B cell (primary cell): ENCODE data around the gene CFAP157. TPM values are rescaled to one million over a fixed set of nuclear protein-coding genes. Genes with fewer than 3 reads are reported as not detected.

Source experiments
- ATAC-seq: fragments of 200-7000 bp; cut with Tn5 transposase; one replicate; pipeline ENCODE4 v1.10.0; 2021; ENCODE audit warnings: low read depth, mild to moderate bottlenecking, moderate number of reproducible peaks, moderate library complexity
- CTCF ChIA-PET: fragments of 350-600 bp; sonication (Branson Sonifier 250); formaldehyde crosslinking; loops from one replicate; lab custom pipeline; 2021; ENCODE audit warnings: antibody characterized with exemption, inconsistent platforms; lab: Charles Lee
- POLR2A ChIA-PET: fragments of 350-600 bp; sonication (Branson Sonifier 250); formaldehyde crosslinking; loops from one replicate; lab custom pipeline; 2021; ENCODE audit warnings: antibody characterized with exemption; lab: Charles Lee
- DNase-seq: peaks from one replicate; pipeline ENCODE4 v3.0.0; 2013
- H2AFZ ChIP-seq: 2 replicates; pipeline ENCODE4 v1.6.1; 2012; ENCODE audit warnings: mild to moderate bottlenecking, low read depth, low read length; ENCODE audit not compliant: insufficient read depth, poor library complexity, severe bottlenecking
- H3K27ac ChIP-seq, 2 donors: 1 replicate in 1 of 2; 2 replicates in 1 of 2; pipeline ENCODE4 v1.5.1; 2012 to 2013; ENCODE audit warnings: low read length in 2 of 2, mild to moderate bottlenecking in 2 of 2, moderate library complexity in 1 of 2
- H3K27me3 ChIP-seq, 4 experiments: fragments of 200-600 bp in 1 of 4; sonication (generic) in 1 of 4; replicated peaks in 1 of 4; 1 replicate in 2 of 4; 2 replicates in 2 of 4; pipeline versions ENCODE4 v1.6.1 to v1.7.0; 2013 to 2016; ENCODE audit warnings: low read length in 3 of 4, mild to moderate bottlenecking in 2 of 4, mixed read lengths in 1 of 4, moderate library complexity in 1 of 4; ENCODE audit not compliant: insufficient read depth in 4 of 4, control insufficient read depth in 3 of 4; ENCODE audit errors: control extremely low read depth in 1 of 4
- H3K36me3 ChIP-seq, 2 experiments: replicated peaks in 1 of 2; 1 replicate in 1 of 2; 2 replicates in 1 of 2; pipeline versions ENCODE4 v1.6.1 to v1.7.1; 2013; ENCODE audit warnings: low read length in 1 of 2; ENCODE audit not compliant: insufficient read depth in 2 of 2, control insufficient read depth in 1 of 2; ENCODE audit errors: control extremely low read depth in 1 of 2, extremely low read depth in 1 of 2
- H3K4me1 ChIP-seq, 2 donors: fragments of 200-600 bp in 1 of 2; sonication (generic) in 1 of 2; 1 replicate in 1 of 2; 2 replicates in 1 of 2; pipeline versions ENCODE4 v1.5.1 to v1.6.1; 2013 to 2017; ENCODE audit warnings: low read length in 2 of 2; ENCODE audit not compliant: control insufficient read depth in 2 of 2, insufficient read depth in 2 of 2
- H3K4me2 ChIP-seq: replicated peaks from 2 replicates; pipeline ENCODE3; 2012; ENCODE audit warnings: mild to moderate bottlenecking, low read depth, low read length; ENCODE audit not compliant: poor library complexity, severe bottlenecking
- H3K4me3 ChIP-seq, 5 experiments: fragments of 200-600 bp in 1 of 5; sonication (generic) in 1 of 5; 1 replicate in 3 of 5; 2 replicates in 2 of 5; pipeline versions ENCODE4 v1.5.1 to v1.7.0; 2011 to 2016; ENCODE audit warnings: low read length in 4 of 5, mild to moderate bottlenecking in 4 of 5, low read depth in 2 of 5, control low read depth in 1 of 5, moderate library complexity in 1 of 5; ENCODE audit not compliant: insufficient read depth in 1 of 5; ENCODE audit errors: control extremely low read depth in 1 of 5, extremely low read depth in 1 of 5
- H3K79me2 ChIP-seq: fragments of 200-600 bp; sonication (generic); one replicate; pipeline ENCODE4 v1.6.0; 2016; ENCODE audit warnings: low read length; ENCODE audit not compliant: control insufficient read depth, insufficient read depth
- H3K9ac ChIP-seq: fragments of 200-600 bp; sonication (generic); 2 replicates; pipeline ENCODE4 v1.6.1; 2017; ENCODE audit warnings: mild to moderate bottlenecking, low read length, moderate library complexity
- H3K9me3 ChIP-seq, 3 donors: one replicate each; pipeline versions ENCODE4 v1.6.1 to v1.7.1; 2013; ENCODE audit warnings: low read length in 2 of 3; ENCODE audit not compliant: control insufficient read depth in 2 of 3, insufficient read depth in 1 of 3; ENCODE audit errors: control extremely low read depth in 1 of 3
- H4K20me1 ChIP-seq: 2 replicates; pipeline ENCODE4 v1.6.0; 2012; ENCODE audit warnings: mild to moderate bottlenecking, low read length; ENCODE audit not compliant: insufficient read depth, control insufficient read depth, poor library complexity, severe bottlenecking
- H3K27ac Mint-ChIP-seq: one replicate; pipeline ENCODE4 v1.8.0; 2021; ENCODE audit warnings: mixed read lengths
- H3K27me3 Mint-ChIP-seq: one replicate; pipeline ENCODE4 v1.8.0; 2021; ENCODE audit warnings: mixed read lengths
- H3K4me1 Mint-ChIP-seq: one replicate; pipeline ENCODE4 v1.8.0; 2021; ENCODE audit warnings: mixed read lengths
- H3K4me3 Mint-ChIP-seq: one replicate; pipeline ENCODE4 v1.8.0; 2021; ENCODE audit warnings: mixed read lengths
- H3K9me3 Mint-ChIP-seq: one replicate; pipeline ENCODE4 v1.8.0; 2022; ENCODE audit warnings: mixed read lengths; ENCODE audit not compliant: insufficient read depth
- EZH2 ChIP-seq: IDR thresholded peaks from 2 replicates; pipeline ENCODE4 v1.6.1; 2012; ENCODE audit warnings: borderline replicate concordance, low read depth, mild to moderate bottlenecking, moderate library complexity, low read length; ENCODE audit not compliant: insufficient read depth, poor library complexity, severe bottlenecking
- WGBS: methylation state at CpG from one replicate; pipeline ENCODE4 v1.1.5; 2013; ENCODE audit warnings: missing lambda C conversion rate; ENCODE audit not compliant: insufficient coverage; 5-methylcytosine and 5-hydroxymethylcytosine counted together
- intact Hi-C: fragments of 100-400 bp; cut with micrococcal nuclease; formaldehyde crosslinking; loops from one replicate; pipeline ENCODE4 v1.10.0; 2022
- polyA plus RNA-seq: library from polyadenylated mRNA; depleted of rRNA; stranded (reverse); fragments of >200 nt; gene quantifications from 2 replicates; pipeline ENCODE4 v1.2.3, GENCODE V29; 2012
- total RNA-seq, 2 donors: library from RNA; stranded (reverse); fragments of 120-200 nt in 1 of 2; gene quantifications; 1 replicate in 1 of 2; 2 replicates in 1 of 2; pipeline versions ENCODE4 v1.2.3 to v1.2.4, GENCODE V29; 2013 to 2022
- TF ChIP-seq, protein P1 (sequence below): fragments of 200-600 bp; IDR thresholded peaks from one replicate; pipeline ENCODE4 v1.8.0; 2022; ENCODE audit warnings: antibody characterized with exemption, mild to moderate bottlenecking

CFAP157 gene
- total and polyA plus RNA-seq, 2 donors (not counting 1 experiment from before 2014, with no cell fraction given) = 0.03 TPM; not detected in 1

DNA sequence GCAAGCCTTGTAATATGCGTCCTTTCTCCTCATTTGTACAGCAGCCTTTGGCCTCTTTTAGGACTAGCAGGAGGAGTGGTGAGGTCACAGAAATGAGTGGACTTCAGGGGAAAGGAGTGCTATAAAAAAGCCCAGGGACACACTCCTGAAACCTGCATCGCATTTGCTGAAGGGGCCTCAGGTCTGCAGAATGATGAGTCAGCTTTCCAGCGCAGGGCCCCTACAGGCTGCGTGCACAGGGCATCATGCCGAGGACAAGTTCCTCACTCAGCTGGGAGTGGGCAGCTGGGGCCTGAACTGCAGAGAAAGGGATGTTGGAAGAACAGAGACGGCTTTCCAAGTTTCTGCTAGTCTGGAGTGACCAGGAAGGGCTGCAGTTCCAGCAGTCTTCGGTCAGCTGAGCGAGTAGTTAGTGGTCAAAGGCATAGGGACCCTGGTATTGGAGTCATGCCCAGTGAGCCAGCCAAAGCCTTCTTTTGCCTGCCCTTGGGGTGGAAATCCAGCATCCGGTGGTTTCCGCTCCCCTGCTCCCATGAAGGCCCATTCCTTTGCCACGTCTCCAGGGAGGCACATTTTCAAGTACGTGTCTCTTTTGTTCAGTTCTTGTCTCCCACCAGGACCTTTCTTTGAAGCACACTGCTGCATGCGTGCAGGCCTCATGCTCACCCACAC, 17.3 kb upstream of the CFAP157 start:
- no peak overlapping the region for H3K27ac Mint-ChIP-seq
- H3K4me3 ChIP-seq = no peak overlapping the region
- H3K79me2 ChIP-seq = no peaks in the 10 kb centered on the region
- no peaks in the 10 kb centered on the region for H3K4me1 ChIP-seq
- no peak overlapping the region for H3K4me3 Mint-ChIP-seq
- no peaks in the 10 kb centered on the region for H3K36me3 ChIP-seq
- no peak for ATAC-seq
- intact Hi-C loops = no loop called here
- H4K20me1 ChIP-seq = no peaks in the 10 kb centered on the region
- no peaks in the 10 kb centered on the region for H3K4me1 Mint-ChIP-seq
- no peak overlapping the region for H3K27ac ChIP-seq
- no peak overlapping the region for H3K4me2 ChIP-seq
- 90% methylated on average over 13 of the region's 13 CpGs for WGBS
- ChIA-PET CTCF (interaction anchor here (0.9 kb wide), 1 partner anchor 105 kb away, joined by 3 read pairs; no protein-coding TSS in a partner anchor), POLR2A (no interaction called here)
- no peaks in the 10 kb centered on the region for H3K27me3 Mint-ChIP-seq
- no peaks in the 10 kb centered on the region for H3K27me3 ChIP-seq
- no peaks in the 10 kb centered on the region for H3K9me3 ChIP-seq
- no peak overlapping the region for H2AFZ ChIP-seq
- no peak for DNase-seq
- H3K9ac ChIP-seq = no peak overlapping the region
- no peak for TF ChIP-seq EZH2
- TF ChIP-seq, protein P1, sequence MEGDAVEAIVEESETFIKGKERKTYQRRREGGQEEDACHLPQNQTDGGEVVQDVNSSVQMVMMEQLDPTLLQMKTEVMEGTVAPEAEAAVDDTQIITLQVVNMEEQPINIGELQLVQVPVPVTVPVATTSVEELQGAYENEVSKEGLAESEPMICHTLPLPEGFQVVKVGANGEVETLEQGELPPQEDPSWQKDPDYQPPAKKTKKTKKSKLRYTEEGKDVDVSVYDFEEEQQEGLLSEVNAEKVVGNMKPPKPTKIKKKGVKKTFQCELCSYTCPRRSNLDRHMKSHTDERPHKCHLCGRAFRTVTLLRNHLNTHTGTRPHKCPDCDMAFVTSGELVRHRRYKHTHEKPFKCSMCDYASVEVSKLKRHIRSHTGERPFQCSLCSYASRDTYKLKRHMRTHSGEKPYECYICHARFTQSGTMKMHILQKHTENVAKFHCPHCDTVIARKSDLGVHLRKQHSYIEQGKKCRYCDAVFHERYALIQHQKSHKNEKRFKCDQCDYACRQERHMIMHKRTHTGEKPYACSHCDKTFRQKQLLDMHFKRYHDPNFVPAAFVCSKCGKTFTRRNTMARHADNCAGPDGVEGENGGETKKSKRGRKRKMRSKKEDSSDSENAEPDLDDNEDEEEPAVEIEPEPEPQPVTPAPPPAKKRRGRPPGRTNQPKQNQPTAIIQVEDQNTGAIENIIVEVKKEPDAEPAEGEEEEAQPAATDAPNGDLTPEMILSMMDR = no peak
- no peaks in the 10 kb centered on the region for H3K9me3 Mint-ChIP-seq

DNA sequence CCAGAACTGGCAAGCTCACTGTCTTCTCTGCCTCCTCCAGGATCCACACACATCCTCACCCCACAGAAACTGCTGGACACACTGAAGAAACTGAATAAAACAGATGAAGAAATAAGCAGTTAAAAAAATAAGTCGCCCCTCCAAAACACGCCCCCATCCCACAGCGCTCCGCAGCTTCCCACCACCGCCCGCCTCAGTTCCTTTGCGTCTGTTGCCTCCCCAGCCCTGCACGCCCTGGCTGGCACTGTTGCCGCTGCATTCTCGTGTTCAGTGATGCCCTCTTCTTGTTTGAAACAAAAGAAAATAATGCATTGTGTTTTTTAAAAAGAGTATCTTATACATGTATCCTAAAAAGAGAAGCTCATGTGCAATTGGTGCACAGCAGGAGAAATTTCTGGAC, 16.1 kb upstream of the CFAP157 start:
- POLR2A ChIA-PET = interaction anchor here (0.6 kb wide), 1 partner anchor 179 kb away, joined by 5 read pairs; no protein-coding TSS in a partner anchor
- H3K9ac ChIP-seq = no peak overlapping the region

More for the DNA sequence above, 16.1 kb upstream of the CFAP157 start:
- Histone ChIP-seq H2AFZ (no peak overlapping the region), H3K27ac (no peak overlapping the region), H3K4me2 (no peak overlapping the region), H3K9me3 (no peaks in the 10 kb centered on the region), H3K4me1 (no peaks in the 10 kb centered on the region), H3K79me2 (no peaks in the 10 kb centered on the region), H4K20me1 (no peaks in the 10 kb centered on the region), H3K27me3 (no peaks in the 10 kb centered on the region), H3K4me3 (no peak overlapping the region), H3K36me3 (no peaks in the 10 kb centered on the region)
- Mint-ChIP-seq H3K27me3 (no peaks in the 10 kb centered on the region), H3K9me3 (no peaks in the 10 kb centered on the region), H3K27ac (no peak overlapping the region), H3K4me1 (no peaks in the 10 kb centered on the region), H3K4me3 (no peak overlapping the region)
- WGBS = 100% methylated on average over 3 of the region's 10 CpGs
- DNase-seq = no peak
- TF ChIP-seq EZH2 = no peak
- TF ChIP-seq, protein P1 = no peak
- intact Hi-C loops = no loop called here
- ATAC-seq = no peak
- CTCF ChIA-PET = no interaction called here
